Activated CD8-positive, alpha-beta memory T cell treated with anti-CD3 and anti-CD28 coated beads for 1 hour (primary cell): ENCODE measurements around the gene KCNS1.

Experiments
- DNase-seq, 2 donors: peaks; one replicate each; pipeline ENCODE4 v3.0.0-alpha.2; 2020; ENCODE audit warnings: low read depth in 1 of 2; ENCODE audit errors: extremely low read depth in 1 of 2

KCNS1 gene

GRCh38 chr20:45111285-45111684, 10.4 kb upstream of the KCNS1 start:
- no peak for DNase-seq

GRCh38 chr20:45110301-45110700, 9.4 kb upstream of the KCNS1 start:
- no peak for DNase-seq

- DNase-seq = no peak
These were observed 8.7 kb upstream of the KCNS1 start for GRCh38 chr20:45109634-45110033.

- DNase-seq = no peak
These were observed 4.4 kb upstream of the KCNS1 start for GRCh38 chr20:45105317-45105716.

GRCh38 chr20:45104786-45105185, 3.9 kb upstream of the KCNS1 start:
- DNase-seq = no peak

- no peak for DNase-seq
These were observed 2.1 kb upstream of the KCNS1 start for GRCh38 chr20:45103072-45103471.

GRCh38 chr20:45101333-45101850, 465 bp upstream of the KCNS1 start:
- DNase-seq = no peak

- no peak for DNase-seq
These were observed 2.7 kb downstream of the KCNS1 start for GRCh38 chr20:45098103-45098773.

GRCh38 chr20:45097485-45098102, 3.3 kb downstream of the KCNS1 start:
- DNase-seq = no peak

- DNase-seq = no peak
These were observed 4.1 kb downstream of the KCNS1 start for GRCh38 chr20:45096781-45097180.

GRCh38 chr20:45095805-45096238, 5.1 kb downstream of the KCNS1 start:
- DNase-seq = peak in 1 of 2 donors; percentile 19

- DNase-seq = no peak
These were observed 5.9 kb downstream of the KCNS1 start for GRCh38 chr20:45094864-45095574.

GRCh38 chr20:45094201-45094600, 6.7 kb downstream of the KCNS1 start:
- DNase-seq = no peak

- no peak for DNase-seq
These were observed 8.0 kb downstream of the KCNS1 start for GRCh38 chr20:45092898-45093297.

- no peak for DNase-seq
These were observed 9.6 kb downstream of the KCNS1 start for GRCh38 chr20:45091366-45091765.

GRCh38 chr20:45090481-45090880, 10.4 kb downstream of the KCNS1 start:
- DNase-seq = no peak

- DNase-seq = no peak
These were observed 12.7 kb downstream of the KCNS1 start for GRCh38 chr20:45088247-45088646.

- DNase-seq = no peak
These were observed 13.1 kb downstream of the KCNS1 start for GRCh38 chr20:45087814-45088213.

- no peak for DNase-seq
These were observed 13.7 kb downstream of the KCNS1 start for GRCh38 chr20:45087097-45087790.

- no peak for DNase-seq
These were observed 15.1 kb downstream of the KCNS1 start for GRCh38 chr20:45085867-45086266.

GRCh38 chr20:45085289-45085688, 15.6 kb downstream of the KCNS1 start:
- no peak for DNase-seq
